Esophagus (tissue), 2 donors: ENCODE results near the gene BEND2. TPM values are rescaled to one million over a fixed set of nuclear protein-coding genes. Genes with fewer than 3 reads are reported as not detected.
"Not testable (repeated sequence)": the region's sequence is repeated elsewhere in the genome, so short reads cannot be mapped to it uniquely, and the experiment has no call there.

Experiments
- H3K27ac ChIP-seq, 2 donors: one replicate each; pipeline ENCODE4 v1.5.1; 2013; ENCODE audit warnings: low read depth in 2 of 2, mild to moderate bottlenecking in 2 of 2, inconsistent platforms in 1 of 2, low read length in 1 of 2, moderate library complexity in 1 of 2
- H3K27me3 ChIP-seq, 2 donors: one replicate each; pipeline ENCODE4 v1.6.1; 2013; ENCODE audit warnings: low read length in 2 of 2, control low read depth in 1 of 2, mild to moderate bottlenecking in 1 of 2; ENCODE audit not compliant: insufficient read depth in 2 of 2, control insufficient read depth in 1 of 2
- H3K36me3 ChIP-seq, 2 donors: one replicate each; pipeline ENCODE4 v1.6.1; 2013; ENCODE audit warnings: low read length in 1 of 2; ENCODE audit not compliant: control insufficient read depth in 2 of 2, insufficient read depth in 2 of 2
- H3K4me1 ChIP-seq, 2 donors: one replicate each; pipeline ENCODE4 v1.6.1; 2013; ENCODE audit warnings: low read length in 1 of 2; ENCODE audit not compliant: control insufficient read depth in 2 of 2, insufficient read depth in 2 of 2
- H3K4me3 ChIP-seq, 2 donors: one replicate each; pipeline ENCODE4 v1.5.1; 2013; ENCODE audit warnings: low read length in 2 of 2, mild to moderate bottlenecking in 2 of 2, low read depth in 1 of 2, moderate library complexity in 1 of 2
- H3K9me3 ChIP-seq, 2 donors: one replicate each; pipeline ENCODE4 v1.6.1; 2013; ENCODE audit warnings: mild to moderate bottlenecking in 2 of 2, low read depth in 1 of 2, low read length in 1 of 2, moderate library complexity in 1 of 2; ENCODE audit not compliant: control insufficient read depth in 2 of 2, insufficient read depth in 1 of 2
- WGBS, 2 donors: extraction: QIAGEN DNeasy Blood & Tissue Kit; methylation state at CpG; one replicate each; pipeline ENCODE4 v1.1.7; 2013; 5-methylcytosine and 5-hydroxymethylcytosine counted together
- polyA plus RNA-seq, 2 donors: library from polyadenylated mRNA; stranded (reverse); fragments of 200-250 nt; gene quantifications; one replicate each; pipeline ENCODE4 v1.2.3, GENCODE V29; 2013
- donor health status: healthy with polysubstance abuse.
- donor health status: Bipolar disorder and iron deficiency.

The BEND2 gene
- polyA plus RNA-seq: not detected

GRCh38 chrX:18220786-18221185 lies at the start of gene BEND2:
Gene BEND2 (minus strand): TSS chrX:18220886. CDS start chrX:18220750, 136 bp downstream.
- WGBS, 2 donors: 96 to 97% methylated on average over 19 of the region's 19 CpGs
- Histone ChIP-seq H3K27me3 (no peaks in the 10 kb centered on the region), H3K9me3 (peaks cover 4 to 5% of the 10 kb centered on the region in 2 donors), H3K36me3 (no peaks in the 10 kb centered on the region), H3K4me3 (no peak within 1 kb of the TSS), H3K27ac (no peak within 1 kb of the TSS), H3K4me1 (no peaks in the 10 kb centered on the region)

DNA sequence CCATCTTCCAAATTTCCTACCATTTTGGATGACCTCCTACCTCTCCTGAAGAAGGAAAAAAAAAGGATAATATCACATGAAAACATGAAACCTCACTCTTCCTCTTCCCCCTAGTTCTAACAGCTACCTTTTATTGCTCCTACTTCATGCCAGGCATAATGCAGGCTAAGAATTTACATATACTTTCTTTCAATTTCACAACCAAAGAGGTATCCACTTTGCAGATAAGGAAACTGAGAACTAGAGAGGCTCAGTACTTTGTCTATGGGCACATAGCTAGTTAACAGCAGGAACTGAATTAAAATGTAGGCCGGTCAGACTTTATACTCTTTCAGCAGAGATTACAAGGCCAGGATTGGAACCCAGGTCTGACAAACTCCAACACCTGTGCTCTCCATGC lies 34.4 kb upstream of the BEND2 start:
- 95 to 100% methylated on average over 1 of the region's 1 CpG for WGBS, 2 donors
- no peaks in the 10 kb centered on the region for H3K27me3 ChIP-seq
- H3K9me3 ChIP-seq: no peaks in the 10 kb centered on the region
- no peaks in the 10 kb centered on the region for H3K4me1 ChIP-seq
- no peak overlapping the region for H3K4me3 ChIP-seq
- no peaks in the 10 kb centered on the region for H3K36me3 ChIP-seq
- H3K27ac ChIP-seq: no peak overlapping the region

- H3K4me1 ChIP-seq: no peaks in the 10 kb centered on the region
- WGBS, 2 donors: 32 to 46% methylated on average over 3 of the region's 3 CpGs
- H3K36me3 ChIP-seq: no peaks in the 10 kb centered on the region
- H3K27me3 ChIP-seq: no peaks in the 10 kb centered on the region
- H3K27ac ChIP-seq: no peak overlapping the region
- no peak overlapping the region for H3K4me3 ChIP-seq
- H3K9me3 ChIP-seq: no peaks in the 10 kb centered on the region
Observed at GRCh38 chrX:18252644-18253359, 32.1 kb upstream of the BEND2 start.

DNA sequence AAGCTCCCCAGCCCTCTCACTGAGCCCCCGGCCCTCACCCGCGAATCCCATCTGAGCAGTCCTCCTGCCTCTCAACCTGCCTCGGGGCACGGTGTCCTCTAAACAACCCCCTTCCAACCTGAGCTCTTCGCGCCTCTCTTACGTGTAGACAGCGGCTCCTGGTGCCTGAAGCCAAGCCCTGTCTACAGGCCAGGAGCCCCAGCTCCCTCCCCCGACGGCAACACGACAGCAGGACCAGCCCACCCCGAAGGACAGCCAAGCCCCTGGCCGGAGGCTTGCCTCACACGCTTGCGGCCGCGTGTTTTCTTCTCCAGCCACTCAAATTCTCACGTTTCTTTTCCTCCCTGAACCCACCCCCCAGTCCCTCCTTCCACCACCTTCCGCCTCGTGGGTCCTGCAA lies 9.0 kb upstream of the BEND2 start:
- H3K9me3 ChIP-seq, H3K36me3 ChIP-seq, H3K27ac ChIP-seq, H3K4me1 ChIP-seq, H3K27me3 ChIP-seq, H3K4me3 ChIP-seq: not testable (repeated sequence)
- 79 to 83% methylated on average over 18 to 19 of the region's 21 CpGs for WGBS, 2 donors

DNA sequence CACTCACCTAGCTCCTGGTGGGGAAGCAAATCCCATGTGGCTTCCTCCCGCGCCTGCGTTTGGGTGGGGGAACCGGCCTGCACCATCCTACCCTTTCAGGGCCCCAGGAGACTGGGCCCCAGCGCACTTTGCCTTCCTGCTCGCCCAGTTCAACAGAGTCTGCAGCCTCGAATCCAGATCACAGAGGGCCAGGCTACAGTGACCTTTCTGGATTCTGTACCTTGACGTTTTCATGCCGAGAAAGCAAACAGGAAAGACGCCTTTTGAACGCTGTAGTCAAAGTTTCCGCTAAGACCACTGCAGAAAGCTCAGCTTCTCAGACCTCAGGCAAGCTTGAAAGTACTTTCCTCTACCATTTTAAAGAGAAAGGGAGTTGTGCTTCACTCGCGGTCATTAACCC lies 7.4 kb upstream of the BEND2 start:
- Histone ChIP-seq H3K36me3 (no peaks in the 10 kb centered on the region), H3K27ac (no peak overlapping the region), H3K4me1 (peaks cover 0 to 2% of the 10 kb centered on the region in 2 donors), H3K27me3 (no peaks in the 10 kb centered on the region), H3K4me3 (no peak overlapping the region), H3K9me3 (peaks cover 0 to 3% of the 10 kb centered on the region in 2 donors)
- whole genome bisulfite sequencing, 2 donors: 82 to 85% methylated on average over 14 of the region's 14 CpGs

DNA sequence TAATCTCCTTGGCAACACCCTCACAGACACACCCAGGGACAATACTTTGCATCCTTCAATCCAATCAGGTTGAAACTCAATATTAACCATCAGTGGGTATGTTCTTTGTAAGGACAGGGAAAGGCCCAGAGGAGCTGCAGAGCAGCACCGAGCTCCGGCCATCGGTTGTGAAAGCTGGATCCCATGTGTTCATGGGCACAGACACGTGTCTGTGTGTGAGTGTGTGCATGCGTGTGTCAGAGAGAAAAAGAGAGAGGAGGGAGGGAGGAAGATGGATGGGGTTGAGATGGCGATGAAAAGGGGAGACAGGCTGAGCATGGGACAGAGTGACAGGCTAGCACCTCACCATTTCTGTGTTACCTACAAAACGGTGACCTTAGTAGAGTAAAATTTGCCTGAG lies 6.8 kb upstream of the BEND2 start:
- Histone ChIP-seq H3K4me3 (no peak overlapping the region), H3K36me3 (no peaks in the 10 kb centered on the region), H3K27me3 (no peaks in the 10 kb centered on the region), H3K9me3 (peaks cover 0 to 3% of the 10 kb centered on the region in 2 donors), H3K4me1 (peaks cover 0 to 2% of the 10 kb centered on the region in 2 donors), H3K27ac (no peak overlapping the region)
- 72 to 88% methylated on average over 7 of the region's 7 CpGs for WGBS, 2 donors

GRCh38 chrX:18210470-18210869 lies 10.2 kb downstream of the BEND2 start:
- Histone ChIP-seq H3K4me1 (no peaks in the 10 kb centered on the region), H3K27me3 (no peaks in the 10 kb centered on the region), H3K9me3 (no peaks in the 10 kb centered on the region), H3K36me3 (no peaks in the 10 kb centered on the region), H3K27ac (no peak overlapping the region), H3K4me3 (no peak overlapping the region)
- 12 to 14% methylated on average over 2 of the region's 2 CpGs for WGBS, 2 donors

- H3K4me1 ChIP-seq: no peaks in the 10 kb centered on the region
- H3K4me3 ChIP-seq: no peak overlapping the region
- no peaks in the 10 kb centered on the region for H3K36me3 ChIP-seq
- WGBS, 2 donors: 75 to 89% methylated on average over 8 of the region's 8 CpGs
- no peaks in the 10 kb centered on the region for H3K27me3 ChIP-seq
- no peaks in the 10 kb centered on the region for H3K9me3 ChIP-seq
- no peak overlapping the region for H3K27ac ChIP-seq
Observed at GRCh38 chrX:18206657-18207056, 14.0 kb downstream of the BEND2 start.

DNA sequence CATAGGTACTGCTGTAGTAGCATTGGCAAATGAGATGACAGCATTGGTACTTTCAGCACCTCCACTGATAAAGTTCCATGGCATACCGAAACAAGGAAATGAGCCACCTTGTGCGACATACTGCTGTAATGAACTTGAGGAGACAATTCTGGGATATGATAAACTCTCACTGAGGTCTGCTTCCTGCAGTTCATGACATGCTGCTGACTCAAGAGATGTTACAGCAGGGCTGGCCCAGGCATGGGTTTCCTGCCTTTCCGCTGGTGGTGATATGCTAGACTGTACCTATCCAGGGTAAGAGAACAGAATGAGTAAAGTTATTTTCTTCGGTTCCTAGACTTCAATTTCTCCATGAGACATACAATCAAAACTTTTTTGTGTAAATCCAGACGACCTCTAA lies 17.1 kb downstream of the BEND2 start:
- Histone ChIP-seq H3K27me3 (no peaks in the 10 kb centered on the region), H3K9me3 (no peaks in the 10 kb centered on the region), H3K4me1 (no peaks in the 10 kb centered on the region), H3K4me3 (no peak overlapping the region), H3K36me3 (no peaks in the 10 kb centered on the region), H3K27ac (no peak overlapping the region)
- WGBS, 2 donors: 69 to 81% methylated on average over 5 of the region's 5 CpGs

DNA sequence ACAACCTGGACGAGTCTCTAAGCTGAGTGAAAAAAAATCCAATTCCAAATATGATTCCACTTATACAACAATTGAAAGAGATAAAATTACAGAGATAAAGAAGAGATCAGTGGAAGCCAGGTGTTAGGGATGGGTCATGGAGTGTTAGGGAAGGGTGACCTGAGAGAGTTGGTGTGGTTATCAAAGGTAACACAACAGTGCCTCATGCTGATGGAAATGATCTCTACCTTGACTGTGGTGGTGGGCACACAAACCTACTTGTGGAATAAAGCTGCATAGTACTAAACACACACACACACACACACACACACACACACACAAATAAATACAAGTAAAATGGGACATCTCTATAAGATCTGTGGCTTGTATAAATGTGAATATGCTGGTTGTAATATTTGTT lies 26.0 kb downstream of the BEND2 start:
- no peaks in the 10 kb centered on the region for H3K9me3 ChIP-seq
- H3K36me3 ChIP-seq: no peaks in the 10 kb centered on the region
- H3K27ac ChIP-seq: no peak overlapping the region
- WGBS, 2 donors: 40 to 73% methylated on average over 1 of the region's 1 CpG
- no peak overlapping the region for H3K4me3 ChIP-seq
- no peaks in the 10 kb centered on the region for H3K4me1 ChIP-seq
- no peaks in the 10 kb centered on the region for H3K27me3 ChIP-seq
